NCI-H1694 treated with DMSO at 0.1 percent for 48 hours (cell line): Measurements from ENCODE around the gene GPATCH1.
A peak's percentile ranks its signal among the peaks of the same experiment; 100 is the strongest.
"Not testable (repeated sequence)": the region's sequence is repeated elsewhere in the genome, so short reads cannot be mapped to it uniquely, and the experiment has no call there.

Experiments
- DNase-seq: peaks from one replicate; lab custom pipeline; 2025; lab: John Stamatoyannopoulos, UW

The GPATCH1 gene

GRCh38 chr19:33111587-33111986 lies 30.6 kb downstream of the GPATCH1 start:
- no peak for DNase-seq

- DNase-seq: no peak
Measured at GRCh38 chr19:33114312-33114711, 33.3 kb downstream of the GPATCH1 start.

GRCh38 chr19:33117501-33117900 lies 36.5 kb downstream of the GPATCH1 start:
- no peak for DNase-seq

- DNase-seq: no peak
Measured at GRCh38 chr19:33118643-33119042, 37.7 kb downstream of the GPATCH1 start.

GRCh38 chr19:33124207-33125098 lies 43.5 kb downstream of the GPATCH1 start:
- no peak for DNase-seq

- DNase-seq: peak; percentile 66
Measured at GRCh38 chr19:33125929-33126388, 45.0 kb downstream of the GPATCH1 start.

- DNase-seq: not testable (repeated sequence)
Measured at GRCh38 chr19:33126712-33127111, 45.7 kb downstream of the GPATCH1 start.

- no peak for DNase-seq
Measured at GRCh38 chr19:33129901-33130300, 48.9 kb downstream of the GPATCH1 start.

GRCh38 chr19:33130433-33130832 lies 49.5 kb downstream of the GPATCH1 start:
- DNase-seq: no peak

GRCh38 chr19:33132021-33132420 lies 51.0 kb downstream of the GPATCH1 start, which contains the start of gene WDR88:
Gene WDR88, plus strand, starts transcription at chr19:33132114. Its CDS starts 56 bp downstream, at chr19:33132170.
- DNase-seq: no peak

GRCh38 chr19:33132425-33132824 lies 51.4 kb downstream of the GPATCH1 start:
- DNase-seq: no peak

GRCh38 chr19:33133438-33134031 lies 52.6 kb downstream of the GPATCH1 start:
- no peak for DNase-seq

- no peak for DNase-seq
Measured at GRCh38 chr19:33134571-33135041, 53.6 kb downstream of the GPATCH1 start.

- DNase-seq: no peak
Measured at GRCh38 chr19:33139165-33139564, 58.2 kb downstream of the GPATCH1 start.

GRCh38 chr19:33143897-33144405 lies 63.0 kb downstream of the GPATCH1 start:
- peak; percentile 61 for DNase-seq

- DNase-seq: no peak
Measured at GRCh38 chr19:33146209-33146608, 65.2 kb downstream of the GPATCH1 start.

- DNase-seq: no peak
Measured at GRCh38 chr19:33147538-33147937, 66.6 kb downstream of the GPATCH1 start.

GRCh38 chr19:33150852-33151518 lies 70.0 kb downstream of the GPATCH1 start:
- no peak for DNase-seq

- no peak for DNase-seq
Measured at GRCh38 chr19:33152176-33152575, 71.2 kb downstream of the GPATCH1 start.

- not testable (repeated sequence) for DNase-seq
Measured at GRCh38 chr19:33152625-33153024, 71.6 kb downstream of the GPATCH1 start.

GRCh38 chr19:33154313-33154712 lies 73.3 kb downstream of the GPATCH1 start:
- DNase-seq: not testable (repeated sequence)

GRCh38 chr19:33156334-33156733 lies 75.4 kb downstream of the GPATCH1 start:
- no peak for DNase-seq
